CD4-positive, alpha-beta T cell treated with Interleukin-10 for 1 hour (primary cell): ENCODE data around the gene NIPAL3.
"Not testable (repeated sequence)": the region's sequence is repeated elsewhere in the genome, so short reads cannot be mapped to it uniquely, and the experiment has no call there.

Experiments
- DNase-seq: peaks from one replicate; pipeline ENCODE4 v3.0.0-alpha.2; 2020

NIPAL3 gene

DNA sequence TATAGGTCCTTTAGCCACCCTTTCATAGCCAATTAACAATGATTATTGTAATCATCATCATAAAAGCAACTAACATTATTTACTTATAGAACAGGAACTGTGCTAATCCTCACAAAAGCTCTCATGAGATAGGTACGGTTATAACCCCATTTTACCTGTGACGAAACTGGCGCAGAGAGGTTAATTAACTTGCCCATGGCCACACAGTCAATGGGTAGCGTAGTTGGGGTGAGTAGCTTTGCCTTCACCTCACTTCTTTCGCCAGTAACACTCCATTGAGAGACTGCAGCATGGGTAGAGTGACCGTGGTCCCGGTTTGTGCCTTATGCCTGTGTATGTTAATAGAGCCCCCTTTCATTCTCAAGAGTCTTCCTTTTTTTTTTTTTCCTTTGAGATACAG, 10.3 kb downstream of the NIPAL3 start:
- DNase-seq: no peak

DNA sequence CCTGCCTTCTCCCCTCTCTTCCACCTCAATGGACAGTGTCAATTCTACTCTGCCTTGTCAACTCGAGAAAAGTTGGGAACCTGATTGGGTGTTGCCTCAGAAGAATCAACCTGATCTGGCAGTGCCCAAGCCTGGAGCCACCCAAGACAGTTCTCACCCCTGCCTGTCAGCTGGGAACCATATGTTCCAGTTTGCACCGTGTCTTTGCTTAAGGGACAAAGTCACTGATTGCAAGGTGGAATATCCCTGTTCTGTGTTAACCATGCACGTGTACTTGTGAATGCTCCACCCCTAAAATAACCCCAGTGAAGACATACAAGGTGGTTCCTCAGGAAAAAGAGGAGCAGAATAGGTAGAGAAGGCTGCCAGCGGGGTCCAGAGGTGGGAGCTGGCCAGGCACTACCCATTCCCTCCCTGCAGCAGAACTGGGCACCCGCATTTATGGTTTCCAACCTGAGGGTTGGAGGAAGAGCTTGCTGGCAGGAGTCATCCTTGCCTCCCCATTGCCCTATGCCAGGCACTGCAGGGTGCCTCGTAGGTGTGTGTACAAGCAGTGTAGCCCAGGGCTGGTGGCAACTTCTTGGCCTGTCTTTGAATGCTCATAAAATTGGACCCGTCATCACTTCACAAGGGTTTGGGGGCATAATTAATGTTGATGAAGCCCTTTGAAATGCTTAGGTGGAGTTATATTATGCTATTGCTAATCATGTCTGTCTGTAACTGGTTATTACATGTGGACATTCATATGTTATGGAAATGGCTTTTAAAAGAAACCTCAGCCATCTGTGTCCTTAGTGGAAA, 11.3 kb downstream of the NIPAL3 start:
- no peak for DNase-seq

DNA sequence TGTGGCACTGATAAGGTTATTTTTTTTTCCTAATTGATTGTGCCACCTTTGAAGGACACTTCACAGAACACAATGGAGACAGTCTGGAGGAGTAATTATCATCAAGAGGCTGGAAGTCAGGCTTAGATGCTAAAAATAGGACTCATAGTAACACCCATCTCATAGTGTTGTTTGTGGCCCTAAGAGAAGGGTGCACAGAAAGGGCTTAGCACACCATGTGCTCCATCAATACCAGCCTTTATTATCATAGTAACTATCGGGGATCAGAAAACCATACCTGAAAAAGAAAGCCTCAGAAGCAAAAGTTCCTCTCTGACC, 11.9 kb downstream of the NIPAL3 start:
- DNase-seq: no peak

GRCh38 chr1:24435782-24436365, 20.3 kb downstream of the NIPAL3 start:
- no peak for DNase-seq

DNA sequence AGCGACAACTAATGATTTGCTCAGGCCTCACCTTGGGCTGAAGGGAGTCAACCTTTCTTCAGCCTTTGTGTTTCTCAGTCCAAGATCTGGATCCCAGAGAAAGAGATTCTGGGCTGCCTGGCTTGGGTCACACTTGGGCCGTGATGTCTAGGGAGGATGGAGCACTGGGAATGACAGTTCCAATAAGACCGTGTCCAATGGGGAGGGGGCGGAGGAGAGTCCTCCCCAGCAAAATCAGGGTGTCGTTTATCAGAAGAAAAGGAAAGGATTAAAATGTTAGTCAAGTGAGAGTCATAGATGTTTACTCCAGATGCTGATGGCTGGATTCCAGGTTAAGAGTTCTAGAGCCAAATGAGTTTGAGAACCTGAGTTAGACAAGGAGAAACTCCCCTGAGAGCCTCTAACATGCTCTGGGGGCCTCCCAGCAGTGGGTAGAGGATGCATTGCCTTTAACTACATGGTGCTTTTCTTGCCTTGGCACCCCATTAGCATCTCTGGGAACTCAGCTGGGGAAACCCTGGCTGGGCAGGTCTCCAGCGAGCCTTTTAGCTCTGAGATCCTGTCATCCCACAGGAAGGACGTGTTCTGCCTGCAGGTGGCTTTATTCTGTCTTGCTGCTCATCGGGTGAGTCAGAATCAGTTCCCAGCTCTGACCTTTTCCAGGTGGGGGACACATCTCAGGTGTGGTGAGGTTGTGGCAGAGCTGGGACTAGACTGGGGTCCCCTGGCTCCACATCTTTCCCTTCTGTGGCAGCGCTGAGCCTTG, 22.2 kb downstream of the NIPAL3 start:
- DNase-seq: no peak

GRCh38 chr1:24438423-24438901, 22.9 kb downstream of the NIPAL3 start:
- DNase-seq: no peak

GRCh38 chr1:24440436-24440835, 24.8 kb downstream of the NIPAL3 start:
- DNase-seq: no peak

DNA sequence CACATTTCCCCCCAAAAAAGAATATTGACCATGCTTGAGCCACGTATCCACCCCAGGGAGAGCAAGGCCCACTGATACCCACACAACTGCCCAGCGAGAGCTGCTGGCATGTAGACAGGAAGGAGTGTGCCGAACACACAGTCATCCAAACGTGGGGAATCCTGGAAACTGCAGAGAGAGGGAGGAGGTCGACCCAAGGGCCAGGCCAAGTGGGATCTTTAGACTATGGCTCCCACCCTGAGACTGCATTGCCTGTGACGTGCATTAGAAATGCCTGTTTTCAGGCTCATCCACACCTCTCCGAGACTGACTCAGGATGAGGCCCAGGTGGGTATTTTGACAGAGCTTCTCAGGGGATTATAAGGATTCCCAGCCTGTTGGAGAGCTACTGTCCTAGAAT, 25.9 kb downstream of the NIPAL3 start:
- no peak for DNase-seq

DNA sequence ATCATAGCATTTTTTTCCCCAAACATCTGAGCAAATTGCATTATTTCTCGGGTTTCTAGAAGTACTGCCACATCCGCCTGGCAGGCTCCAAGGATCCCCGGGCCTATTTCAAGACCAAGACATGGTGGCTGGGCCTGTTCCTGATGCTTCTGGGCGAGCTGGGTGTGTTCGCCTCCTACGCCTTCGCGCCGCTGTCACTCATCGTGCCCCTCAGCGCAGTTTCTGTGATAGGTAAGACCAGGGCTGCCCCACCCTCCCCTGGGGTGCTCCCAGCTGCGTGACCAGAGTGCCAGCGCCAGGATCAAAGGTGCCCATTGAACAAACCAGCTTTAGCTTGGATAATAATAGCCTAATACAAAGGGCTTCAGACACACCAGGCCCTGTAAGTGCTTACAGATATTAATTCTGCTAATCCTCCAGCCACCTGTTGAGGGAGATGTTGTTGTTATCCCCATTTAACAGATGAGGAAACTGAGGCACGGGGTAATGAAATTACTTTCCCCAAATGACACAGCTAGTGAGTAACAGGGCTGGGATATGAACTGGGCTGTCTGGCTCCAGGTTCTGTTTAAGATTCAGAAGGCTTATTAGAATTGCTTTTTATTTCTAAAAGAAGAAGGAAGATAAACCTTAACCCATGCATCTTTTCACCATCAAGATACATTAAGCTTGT, 26.5 kb downstream of the NIPAL3 start:
- no peak for DNase-seq

DNA sequence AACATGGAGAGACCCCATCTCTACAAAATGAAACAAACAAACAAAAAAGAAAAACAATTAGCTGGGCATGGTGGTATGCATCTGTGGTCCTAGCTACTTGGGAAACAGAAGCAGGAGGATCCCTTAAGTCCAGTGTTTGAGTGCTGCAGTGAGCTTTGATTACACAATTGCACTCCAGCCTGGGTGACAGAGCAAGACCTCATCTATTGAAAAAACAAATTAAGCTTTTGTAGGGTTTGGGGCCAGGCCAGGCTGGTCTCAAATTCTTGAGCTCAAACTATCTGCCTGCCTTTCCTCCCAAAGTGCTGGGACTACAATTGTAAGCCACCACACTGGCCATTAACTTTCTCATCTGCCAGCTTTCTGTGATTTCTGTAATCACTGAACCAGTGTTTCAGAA, 27.2 kb downstream of the NIPAL3 start:
- DNase-seq: no peak

- no peak for DNase-seq
Observed at GRCh38 chr1:24443241-24443656, 27.6 kb downstream of the NIPAL3 start.

- not testable (repeated sequence) for DNase-seq
Observed at GRCh38 chr1:24446446-24446845, 30.8 kb downstream of the NIPAL3 start.

GRCh38 chr1:24450316-24450715, 34.7 kb downstream of the NIPAL3 start:
- no peak for DNase-seq

DNA sequence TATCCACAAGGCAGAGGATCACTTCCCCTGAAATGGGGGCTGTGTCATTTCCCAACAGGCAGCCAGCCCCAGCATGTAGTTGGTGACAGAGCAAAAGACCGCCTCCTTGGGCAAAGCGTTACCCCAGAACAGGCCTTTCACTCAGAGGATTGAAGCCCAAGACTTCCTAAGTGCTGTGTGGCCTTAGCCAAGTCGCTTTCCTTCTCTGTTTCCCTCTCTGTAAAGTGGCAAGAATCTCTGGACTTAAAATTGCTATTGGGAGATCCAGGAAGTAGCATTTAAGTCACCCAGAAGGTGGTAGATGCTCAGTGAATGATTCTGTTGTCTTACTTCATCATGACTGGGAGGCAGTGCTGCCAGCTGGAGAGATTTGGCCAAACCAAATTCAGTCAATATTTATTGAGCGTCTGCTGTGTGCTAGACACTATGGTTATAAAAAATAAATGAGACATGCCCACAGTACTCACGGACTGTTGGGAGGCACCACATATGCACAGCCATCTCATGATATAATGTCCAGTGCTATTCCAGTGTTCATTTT, 35.3 kb downstream of the NIPAL3 start:
- DNase-seq: no peak

DNA sequence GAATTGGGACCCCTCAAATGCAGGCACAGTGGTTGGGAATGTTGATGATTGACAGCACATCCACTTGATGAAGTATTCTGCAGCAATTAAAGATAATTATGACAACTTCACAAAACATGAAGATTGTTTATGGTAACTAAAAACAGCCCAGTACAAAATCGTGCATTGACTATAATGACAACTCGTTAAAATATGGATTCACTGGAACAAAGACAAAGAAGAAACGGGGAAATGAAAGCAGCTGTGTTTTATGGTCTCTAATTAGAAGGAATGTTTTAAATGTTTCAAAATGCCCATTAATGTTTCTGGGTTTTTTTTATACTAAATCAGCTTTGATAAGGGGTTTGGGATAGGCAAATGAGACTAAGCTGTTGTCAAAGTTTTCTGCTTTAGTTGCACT, 36.1 kb downstream of the NIPAL3 start:
- DNase-seq: no peak

DNA sequence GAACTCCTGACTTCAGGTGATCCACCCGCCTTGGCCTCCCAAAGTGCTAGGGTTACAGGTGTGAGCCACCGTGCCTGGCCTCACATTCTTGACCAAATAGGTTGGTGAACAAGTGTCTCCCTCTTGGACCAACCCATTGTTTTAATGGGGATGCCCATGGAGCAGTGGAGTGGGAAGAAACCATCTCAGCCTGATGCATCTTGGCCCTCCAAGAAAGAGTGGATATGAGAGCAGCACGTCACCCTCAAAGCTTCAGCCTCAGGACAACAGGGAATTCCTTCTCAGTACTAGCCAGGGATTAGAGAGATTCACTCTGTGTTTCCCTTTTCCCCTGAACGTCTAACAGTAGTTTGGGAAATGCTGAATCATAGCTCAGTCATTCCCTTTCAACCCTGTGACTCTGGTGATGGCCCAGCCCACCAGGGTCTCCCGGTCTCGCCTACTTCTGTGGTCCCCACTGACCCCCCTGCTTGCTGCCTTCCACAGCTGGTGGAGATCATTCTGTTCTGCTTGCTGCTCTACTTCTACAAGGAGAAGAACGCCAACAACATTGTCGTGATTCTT, 37.4 kb downstream of the NIPAL3 start:
- DNase-seq: no peak

- no peak for DNase-seq
Observed at GRCh38 chr1:24454673-24455072, 39.1 kb downstream of the NIPAL3 start.

DNA sequence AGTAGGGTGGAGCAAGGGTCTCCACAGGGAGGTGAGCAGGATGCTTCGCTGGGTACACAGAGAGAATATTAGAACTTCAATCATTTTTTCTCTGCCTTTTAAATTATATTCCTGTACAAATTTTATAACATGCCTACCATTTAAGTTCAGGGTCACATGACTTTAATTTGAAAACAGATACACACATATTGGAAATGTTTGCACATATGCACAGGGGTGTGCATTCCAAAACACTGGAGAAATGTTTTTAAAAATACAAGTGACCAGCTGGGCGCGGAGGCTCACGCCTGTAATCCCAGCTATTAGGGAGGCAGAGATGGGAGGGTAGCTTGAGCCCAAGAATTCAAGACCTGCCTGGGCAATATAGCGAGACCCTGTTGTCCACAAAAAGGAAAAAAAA, 39.7 kb downstream of the NIPAL3 start:
- no peak for DNase-seq

- no peak for DNase-seq
Observed at GRCh38 chr1:24457866-24458265, 42.3 kb downstream of the NIPAL3 start.

GRCh38 chr1:24459551-24460266, 44.1 kb downstream of the NIPAL3 start:
- DNase-seq: no peak

- DNase-seq: not testable (repeated sequence)
Observed at GRCh38 chr1:24462128-24462527, 46.5 kb downstream of the NIPAL3 start.
